Activated T-helper 1 cell treated with Interleukin-2 at 50 U/mL for 16 hours (primary cell): Measurements from ENCODE around the gene SUPT20HL1.
"Not testable (repeated sequence)": the region's sequence is repeated elsewhere in the genome, so short reads cannot be mapped to it uniquely, and the experiment has no call there.

ENCODE experiments used
- DNase-seq: peaks from one replicate; pipeline ENCODE4 v3.0.0-alpha.2; 2020; ENCODE audit warnings: low read depth

Gene SUPT20HL1

GRCh38 chrX:24360272-24360671 lies at the start of gene SUPT20HL1:
SUPT20HL1 (plus strand) TSS chrX:24360639; CDS start chrX:24362761, 2,122 bp downstream.
- no peak for DNase-seq

GRCh38 chrX:24310916-24311315 lies 49.5 kb upstream of the SUPT20HL1 start:
- not testable (repeated sequence) for DNase-seq

GRCh38 chrX:24311507-24312248 lies 48.8 kb upstream of the SUPT20HL1 start:
- not testable (repeated sequence) for DNase-seq

- DNase-seq, result not testable (repeated sequence)
Measured at GRCh38 chrX:24312249-24312607, 48.2 kb upstream of the SUPT20HL1 start.

- DNase-seq, result no peak
Measured at GRCh38 chrX:24314019-24314635, 46.3 kb upstream of the SUPT20HL1 start, which contains the start of gene SUPT20HL2. SUPT20HL2 (minus strand) TSS chrX:24314069; CDS start chrX:24313315, 754 bp downstream.

- no peak for DNase-seq
Measured at GRCh38 chrX:24316111-24316510, 44.3 kb upstream of the SUPT20HL1 start.

- DNase-seq, result no peak
Measured at GRCh38 chrX:24317567-24317966, 42.9 kb upstream of the SUPT20HL1 start.

- no peak for DNase-seq
Measured at GRCh38 chrX:24321741-24322395, 38.6 kb upstream of the SUPT20HL1 start.

- DNase-seq, result no peak
Measured at GRCh38 chrX:24325231-24325630, 35.2 kb upstream of the SUPT20HL1 start.

- no peak for DNase-seq
Measured at GRCh38 chrX:24332878-24333277, 27.6 kb upstream of the SUPT20HL1 start.

GRCh38 chrX:24333371-24333770 lies 27.1 kb upstream of the SUPT20HL1 start:
- no peak for DNase-seq

GRCh38 chrX:24334461-24334860 lies 26.0 kb upstream of the SUPT20HL1 start:
- no peak for DNase-seq

- DNase-seq, result no peak
Measured at GRCh38 chrX:24335871-24336270, 24.6 kb upstream of the SUPT20HL1 start.

GRCh38 chrX:24339911-24340310 lies 20.5 kb upstream of the SUPT20HL1 start:
- no peak for DNase-seq

- no peak for DNase-seq
Measured at GRCh38 chrX:24340501-24340900, 19.9 kb upstream of the SUPT20HL1 start.

- no peak for DNase-seq
Measured at GRCh38 chrX:24341795-24342194, 18.6 kb upstream of the SUPT20HL1 start.

GRCh38 chrX:24343719-24344118 lies 16.7 kb upstream of the SUPT20HL1 start:
- DNase-seq, result no peak

- no peak for DNase-seq
Measured at GRCh38 chrX:24347881-24348280, 12.6 kb upstream of the SUPT20HL1 start.

GRCh38 chrX:24350217-24350616 lies 10.2 kb upstream of the SUPT20HL1 start:
- DNase-seq, result no peak

- no peak for DNase-seq
Measured at GRCh38 chrX:24355095-24355494, 5.3 kb upstream of the SUPT20HL1 start.

GRCh38 chrX:24357106-24357505 lies 3.3 kb upstream of the SUPT20HL1 start:
- DNase-seq, result no peak

GRCh38 chrX:24362089-24362745 lies 1.8 kb downstream of the SUPT20HL1 start:
- DNase-seq, result not testable (repeated sequence)
